IMR-90 (cell line): ENCODE results near the gene NDST3. TPM values are rescaled to one million over a fixed set of nuclear protein-coding genes. Genes with fewer than 3 reads are reported as not detected.

ENCODE experiments used
- ATAC-seq: fragments of 200-7000 bp; cut with Tn5 transposase; 2 replicates; pipeline ENCODE4 v1.9.1; 2020; ENCODE audit warnings: low read depth, mild to moderate bottlenecking, moderate library complexity
- BruUV-seq: library from RNA; stranded (reverse); fragments of 400-500 nt; replicated peaks from 2 replicates; lab custom pipeline; 2021; lab: Mats Ljungman, UMichigan
- CTCF ChIA-PET: fragments of 300-600 bp; formaldehyde crosslinking; extraction: SDS; loops from one replicate; lab custom pipeline; 2021; ENCODE audit warnings: antibody characterized with exemption; lab: Yijun Ruan, JAX
- POLR2A ChIA-PET: fragments of 300-600 bp; sonication (Branson Sonifier 250); formaldehyde crosslinking; loops from one replicate; lab custom pipeline; 2022; ENCODE audit warnings: antibody characterized with exemption; ENCODE audit not compliant: unreplicated experiment; lab: Charles Lee
- DNase-seq: peaks from one replicate; pipeline ENCODE4 v3.0.0; 2013
- H2AFZ ChIP-seq: replicated peaks from 2 replicates; pipeline ENCODE3; 2013; ENCODE audit warnings: low read length, mild to moderate bottlenecking; ENCODE audit not compliant: poor library complexity
- H2AK5ac ChIP-seq: 2 replicates; pipeline ENCODE4 v1.6.1; 2013; ENCODE audit warnings: low read depth, low read length, inconsistent platforms
- H2AK9ac ChIP-seq: replicated peaks from 2 replicates; pipeline ENCODE3; 2013; ENCODE audit warnings: mild to moderate bottlenecking, low read depth, low read length, moderate library complexity; ENCODE audit not compliant: poor library complexity
- H2BK120ac ChIP-seq: 2 replicates; pipeline ENCODE4 v1.6.1; 2013; ENCODE audit warnings: low read depth, low read length, inconsistent platforms
- H2BK15ac ChIP-seq: 3 replicates; pipeline ENCODE4 v1.6.1; 2013; ENCODE audit warnings: low read depth, low read length, inconsistent platforms
- H2BK20ac ChIP-seq: 2 replicates; pipeline ENCODE4 v1.6.1; 2013; ENCODE audit warnings: low read depth, mild to moderate bottlenecking, inconsistent platforms, low read length, moderate library complexity
- H2BK5ac ChIP-seq: 2 replicates; pipeline ENCODE4 v1.6.1; 2013; ENCODE audit warnings: mild to moderate bottlenecking, low read depth, low read length, inconsistent platforms; ENCODE audit not compliant: poor library complexity, severe bottlenecking
- H3K14ac ChIP-seq: replicated peaks from 2 replicates; pipeline ENCODE4 v1.6.1; 2013; ENCODE audit warnings: low read depth, low read length, inconsistent platforms
- H3K18ac ChIP-seq: 2 replicates; pipeline ENCODE4 v1.6.1; 2013; ENCODE audit warnings: low read depth, low read length, control low read depth
- H3K23ac ChIP-seq: 2 replicates; pipeline ENCODE4 v1.6.1; 2013; ENCODE audit warnings: low read depth, low read length, inconsistent platforms
- H3K27ac ChIP-seq: 2 replicates; pipeline ENCODE4 v1.5.1; 2013; ENCODE audit warnings: mild to moderate bottlenecking, control low read depth, low read length; ENCODE audit not compliant: insufficient read depth
- H3K27me3 ChIP-seq: 2 replicates; pipeline ENCODE4 v1.6.1; 2013; ENCODE audit warnings: low read length; ENCODE audit not compliant: control insufficient read depth, insufficient read depth
- H3K36me3 ChIP-seq: 2 replicates; pipeline ENCODE4 v1.6.1; 2013; ENCODE audit warnings: low read length, mixed read lengths; ENCODE audit not compliant: control insufficient read depth, insufficient read depth
- H3K4ac ChIP-seq: 2 replicates; pipeline ENCODE4 v1.6.1; 2013; ENCODE audit warnings: low read depth, low read length, inconsistent platforms
- H3K4me1 ChIP-seq: 2 replicates; pipeline ENCODE4 v1.6.1; 2013; ENCODE audit warnings: low read length, mixed read lengths; ENCODE audit not compliant: control insufficient read depth, insufficient read depth
- H3K4me2 ChIP-seq: 2 replicates; pipeline ENCODE4 v1.6.1; 2013; ENCODE audit warnings: low read depth, mild to moderate bottlenecking, control low read depth, low read length, moderate library complexity
- H3K4me3 ChIP-seq: 2 replicates; pipeline ENCODE4 v1.5.1; 2013; ENCODE audit warnings: low read depth, mild to moderate bottlenecking, control low read depth, low read length, moderate library complexity; ENCODE audit not compliant: insufficient read depth
- H3K56ac ChIP-seq: 2 replicates; pipeline ENCODE4 v1.6.1; 2013; ENCODE audit warnings: low read length, inconsistent platforms; ENCODE audit not compliant: insufficient read depth; ENCODE audit errors: extremely low read depth
- H3K79me1 ChIP-seq, 2 experiments: 2 replicates each; pipeline ENCODE4 v1.6.1; 2013; ENCODE audit warnings: low read length in 2 of 2, inconsistent platforms in 1 of 2, low read depth in 1 of 2
- H3K9ac ChIP-seq: 2 replicates; pipeline ENCODE4 v1.6.1; 2013; ENCODE audit warnings: low read depth, low read length, control low read depth
- H3K9me1 ChIP-seq: 2 replicates; pipeline ENCODE4 v1.6.1; 2013; ENCODE audit warnings: low read length, inconsistent platforms; ENCODE audit not compliant: insufficient read depth
- H3K9me3 ChIP-seq: 2 replicates; pipeline ENCODE4 v1.6.1; 2013; ENCODE audit warnings: low read length; ENCODE audit not compliant: control insufficient read depth, insufficient read depth
- H4K20me1 ChIP-seq: 2 replicates; pipeline ENCODE4 v1.6.1; 2013; ENCODE audit warnings: low read length, inconsistent platforms; ENCODE audit not compliant: insufficient read depth
- H4K5ac ChIP-seq: 2 replicates; pipeline ENCODE4 v1.6.1; 2013; ENCODE audit warnings: mild to moderate bottlenecking, low read depth, low read length, control low read depth
- H4K8ac ChIP-seq, 2 experiments: 2 replicates each; pipeline ENCODE4 v1.6.1; 2013; ENCODE audit warnings: low read depth in 2 of 2, low read length in 2 of 2, control low read depth in 1 of 2, inconsistent platforms in 1 of 2
- H4K91ac ChIP-seq: 2 replicates; pipeline ENCODE4 v1.6.1; 2013; ENCODE audit warnings: low read depth, low read length, inconsistent platforms; ENCODE audit not compliant: insufficient read depth
- BHLHE40 ChIP-seq: fragments of 150-350 bp; IDR thresholded peaks from 2 replicates; pipeline ENCODE4 v1.6.1; 2016; ENCODE audit warnings: mild to moderate bottlenecking, low read depth, low read length
- CEBPB ChIP-seq: IDR thresholded peaks from 2 replicates; pipeline ENCODE4 v1.6.1; 2012; ENCODE audit warnings: low read depth, low read length, improper control_type of control experiment
- CHD1 ChIP-seq: IDR thresholded peaks from 2 replicates; pipeline ENCODE4 v1.6.1; 2012; ENCODE audit warnings: low read depth, low read length, improper control_type of control experiment
- FOS ChIP-seq: fragments of 150-350 bp; IDR thresholded peaks from 2 replicates; pipeline ENCODE4 v1.6.1; 2016; ENCODE audit warnings: low read depth, low read length
- MAZ ChIP-seq: IDR thresholded peaks from 2 replicates; pipeline ENCODE4 v1.6.1; 2012; ENCODE audit warnings: low read depth, mild to moderate bottlenecking, low read length, improper control_type of control experiment, moderate library complexity, borderline replicate concordance
- MXI1 ChIP-seq: IDR thresholded peaks from 2 replicates; pipeline ENCODE4 v1.6.1; 2012; ENCODE audit warnings: low read depth, mild to moderate bottlenecking, low read length, moderate library complexity, borderline replicate concordance
- NFE2L2 ChIP-seq: fragments of 150-350 bp; IDR thresholded peaks from 2 replicates; pipeline ENCODE4 v1.6.1; 2016; ENCODE audit warnings: low read depth, mild to moderate bottlenecking, low read length
- POLR2A ChIP-seq: IDR thresholded peaks from 2 replicates; pipeline ENCODE4 v1.6.1; 2012; ENCODE audit warnings: mild to moderate bottlenecking, low read depth, low read length
- RAD21 ChIP-seq: IDR thresholded peaks from 2 replicates; pipeline ENCODE4 v1.6.1; 2012; ENCODE audit warnings: low read length, improper control_type of control experiment
- RCOR1 ChIP-seq: IDR thresholded peaks from 2 replicates; pipeline ENCODE4 v1.6.1; 2012; ENCODE audit warnings: mild to moderate bottlenecking, low read length, improper control_type of control experiment; ENCODE audit not compliant: insufficient replicate concordance
- RFX5 ChIP-seq: IDR thresholded peaks from 2 replicates; pipeline ENCODE4 v1.8.0; 2012; ENCODE audit warnings: low read depth, mild to moderate bottlenecking, low read length, moderate library complexity
- SMC3 ChIP-seq: fragments of 150-350 bp; IDR thresholded peaks from 2 replicates; pipeline ENCODE4 v1.6.1; 2016; ENCODE audit warnings: low read depth, mild to moderate bottlenecking, antibody characterized with exemption, low read length, moderate library complexity
- WGBS, 2 experiments: methylation state at CpG; one replicate each; pipeline versions ENCODE4 v1.1.5 to v1.1.7; 2013; ENCODE audit warnings: missing lambda C conversion rate in 2 of 2; ENCODE audit not compliant: insufficient read length in 1 of 2; ENCODE audit errors: extremely low coverage in 2 of 2; 5-methylcytosine and 5-hydroxymethylcytosine counted together
- dilution Hi-C: fragments of 300-500 bp; cut with HindIII; formaldehyde crosslinking; loops from one replicate; pipeline ENCODE4 v1.14.3; 2018; ENCODE audit warnings: low sequenced_read_pairs; ENCODE audit not compliant: unreplicated experiment
- in situ Hi-C: fragments of 300-500 bp; cut with MboI; formaldehyde crosslinking; loops from 3 replicates; pipeline ENCODE4 v1.14.3; 2019; ENCODE audit warnings: low sequenced_read_pairs, inconsistent platforms, mixed read lengths
- intact Hi-C: fragments of 100-400 bp; cut with micrococcal nuclease; formaldehyde crosslinking; loops from 2 replicates; pipeline ENCODE4 v1.10.0; 2022
- polyA plus RNA-seq, 3 experiments: library from polyadenylated mRNA; depleted of rRNA; stranded (reverse); fragments of >200 nt; gene quantifications; 2 replicates each; pipeline ENCODE4 v1.2.3, GENCODE V29; 2012; ENCODE audit warnings: low replicate concordance in 1 of 3
- total RNA-seq: library from RNA; depleted of rRNA; stranded (reverse); fragments of >200 nt; gene quantifications from 2 replicates; pipeline ENCODE4 v1.2.3, GENCODE V29; 2012
- TF ChIP-seq, protein P1 (sequence below): fragments of 150-350 bp; IDR thresholded peaks from 2 replicates; pipeline ENCODE4 v1.6.1; 2016; ENCODE audit warnings: low read depth, mild to moderate bottlenecking, low read length, moderate library complexity, borderline replicate concordance
- TF ChIP-seq, protein P2 (sequence below): fragments of 150-350 bp; IDR thresholded peaks from 2 replicates; pipeline ENCODE4 v1.6.1; 2017; ENCODE audit warnings: mild to moderate bottlenecking, antibody characterized with exemption, low read length, low read depth
- TF ChIP-seq, protein P3 (sequence below): conservative IDR thresholded peaks from 2 replicates; pipeline ENCODE4 v1.5.1; 2012; ENCODE audit warnings: mild to moderate bottlenecking, low read depth, low read length, improper control_type of control experiment

Gene NDST3
- total and polyA plus RNA-seq, 2 of the 4 experiments (the other 2 are of a cell fraction): 0.10 to 0.18 TPM

DNA sequence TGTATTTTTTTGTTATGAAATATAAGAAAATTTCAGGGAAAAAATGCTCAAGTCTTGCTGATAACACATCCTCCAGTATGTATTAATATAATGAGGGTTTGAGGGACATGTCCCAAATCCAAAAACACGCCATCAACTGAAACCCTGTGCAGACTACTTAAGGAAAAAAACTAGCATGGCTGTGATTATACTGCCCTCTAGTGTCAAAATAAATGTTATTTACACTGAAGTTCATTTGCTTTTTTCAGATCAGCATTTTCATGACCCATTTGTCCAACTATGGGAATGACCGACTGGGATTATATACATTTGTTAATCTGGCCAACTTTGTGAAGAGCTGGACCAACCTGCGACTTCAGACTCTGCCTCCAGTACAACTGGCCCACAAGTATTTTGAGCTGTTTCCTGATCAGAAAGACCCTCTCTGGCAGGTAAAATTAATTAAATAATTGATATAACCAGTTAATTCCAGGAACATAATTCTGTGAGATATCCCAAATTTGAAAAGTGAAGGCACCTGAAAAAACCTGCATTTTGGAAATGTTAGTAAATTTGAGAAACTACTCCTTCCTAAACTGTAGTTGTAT lies 190.1 kb downstream of the NDST3 start:
- no peak overlapping the region for H3K56ac ChIP-seq
- H3K4me2 ChIP-seq: no peak overlapping the region; the same call in 1 of the 2 replicates
- POLR2A ChIA-PET: no interaction called here
- H3K4me3 ChIP-seq: no peak overlapping the region
- no peak overlapping the region for H2AK9ac ChIP-seq
- H2AK5ac ChIP-seq: no peak overlapping the region
- intact Hi-C loops: loop anchor here (1.0 to 10.0 kb wide), 6 partner anchors 46 to 1090 kb away; partner anchors contain the start of gene NDST3
- no peak overlapping the region for H4K8ac ChIP-seq
- BruUV-seq: no TSS peak
- H3K4ac ChIP-seq: no peak overlapping the region
- no peak overlapping the region for H2BK120ac ChIP-seq
- whole genome bisulfite sequencing, 2 experiments: no CpG with 5 or more reads among the region's 3 CpGs
- no peak overlapping the region for H4K91ac ChIP-seq
- CTCF ChIA-PET: interaction anchor here (0.7 to 1.3 kb wide), 4 partner anchors 13 to 187 kb away, joined by 3 to 4 read pairs (median 4); no protein-coding TSS in a partner anchor
- H3K9me3 ChIP-seq: no peaks in the 10 kb centered on the region
- no peak overlapping the region for H4K5ac ChIP-seq
- no peak overlapping the region for H2BK5ac ChIP-seq
- H3K27me3 ChIP-seq: no peaks in the 10 kb centered on the region
- H2BK15ac ChIP-seq: no peak overlapping the region
- no peaks in the 10 kb centered on the region for H3K79me1 ChIP-seq
- in situ Hi-C loops: loop anchor here (5.0 to 10.0 kb wide), 2 partner anchors 147 to 1090 kb away; no protein-coding TSS in a partner anchor
- no peak overlapping the region for H3K18ac ChIP-seq
- no peak overlapping the region for H3K23ac ChIP-seq
- no peak overlapping the region for H3K9ac ChIP-seq
- H3K4me1 ChIP-seq: no peaks in the 10 kb centered on the region
- H3K27ac ChIP-seq: no peak overlapping the region
- no peak overlapping the region for H2AFZ ChIP-seq
- dilution Hi-C loops: no loop called here
- DNase-seq (peak; percentile 80), ATAC-seq (peak; percentile 70)
- no peaks in the 10 kb centered on the region for H4K20me1 ChIP-seq
- no peaks in the 10 kb centered on the region for H3K9me1 ChIP-seq
- no peak overlapping the region for H3K14ac ChIP-seq
- no peak overlapping the region for H2BK20ac ChIP-seq
- H3K36me3 ChIP-seq: no peaks in the 10 kb centered on the region
- no peak for TF ChIP-seq CEBPB
- peak; percentile 78 for TF ChIP-seq SMC3
- no peak for TF ChIP-seq RCOR1
- no peak for TF ChIP-seq FOS
- TF ChIP-seq, protein P1, sequence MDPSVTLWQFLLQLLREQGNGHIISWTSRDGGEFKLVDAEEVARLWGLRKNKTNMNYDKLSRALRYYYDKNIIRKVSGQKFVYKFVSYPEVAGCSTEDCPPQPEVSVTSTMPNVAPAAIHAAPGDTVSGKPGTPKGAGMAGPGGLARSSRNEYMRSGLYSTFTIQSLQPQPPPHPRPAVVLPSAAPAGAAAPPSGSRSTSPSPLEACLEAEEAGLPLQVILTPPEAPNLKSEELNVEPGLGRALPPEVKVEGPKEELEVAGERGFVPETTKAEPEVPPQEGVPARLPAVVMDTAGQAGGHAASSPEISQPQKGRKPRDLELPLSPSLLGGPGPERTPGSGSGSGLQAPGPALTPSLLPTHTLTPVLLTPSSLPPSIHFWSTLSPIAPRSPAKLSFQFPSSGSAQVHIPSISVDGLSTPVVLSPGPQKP: no peak
- TF ChIP-seq BHLHE40: no peak
- TF ChIP-seq MAZ: no peak
- no peak for TF ChIP-seq RFX5
- TF ChIP-seq CHD1: no peak
- TF ChIP-seq MXI1: no peak
- TF ChIP-seq, protein P2, sequence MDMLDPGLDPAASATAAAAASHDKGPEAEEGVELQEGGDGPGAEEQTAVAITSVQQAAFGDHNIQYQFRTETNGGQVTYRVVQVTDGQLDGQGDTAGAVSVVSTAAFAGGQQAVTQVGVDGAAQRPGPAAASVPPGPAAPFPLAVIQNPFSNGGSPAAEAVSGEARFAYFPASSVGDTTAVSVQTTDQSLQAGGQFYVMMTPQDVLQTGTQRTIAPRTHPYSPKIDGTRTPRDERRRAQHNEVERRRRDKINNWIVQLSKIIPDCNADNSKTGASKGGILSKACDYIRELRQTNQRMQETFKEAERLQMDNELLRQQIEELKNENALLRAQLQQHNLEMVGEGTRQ: no peak
- peak; percentile 96 for TF ChIP-seq RAD21
- TF ChIP-seq POLR2A: 0 out of 2 replicates have a peak, but pooled peaks have one; percentile 28
- TF ChIP-seq NFE2L2: no peak
- TF ChIP-seq, protein P3, sequence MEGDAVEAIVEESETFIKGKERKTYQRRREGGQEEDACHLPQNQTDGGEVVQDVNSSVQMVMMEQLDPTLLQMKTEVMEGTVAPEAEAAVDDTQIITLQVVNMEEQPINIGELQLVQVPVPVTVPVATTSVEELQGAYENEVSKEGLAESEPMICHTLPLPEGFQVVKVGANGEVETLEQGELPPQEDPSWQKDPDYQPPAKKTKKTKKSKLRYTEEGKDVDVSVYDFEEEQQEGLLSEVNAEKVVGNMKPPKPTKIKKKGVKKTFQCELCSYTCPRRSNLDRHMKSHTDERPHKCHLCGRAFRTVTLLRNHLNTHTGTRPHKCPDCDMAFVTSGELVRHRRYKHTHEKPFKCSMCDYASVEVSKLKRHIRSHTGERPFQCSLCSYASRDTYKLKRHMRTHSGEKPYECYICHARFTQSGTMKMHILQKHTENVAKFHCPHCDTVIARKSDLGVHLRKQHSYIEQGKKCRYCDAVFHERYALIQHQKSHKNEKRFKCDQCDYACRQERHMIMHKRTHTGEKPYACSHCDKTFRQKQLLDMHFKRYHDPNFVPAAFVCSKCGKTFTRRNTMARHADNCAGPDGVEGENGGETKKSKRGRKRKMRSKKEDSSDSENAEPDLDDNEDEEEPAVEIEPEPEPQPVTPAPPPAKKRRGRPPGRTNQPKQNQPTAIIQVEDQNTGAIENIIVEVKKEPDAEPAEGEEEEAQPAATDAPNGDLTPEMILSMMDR: peak; percentile 83
